DND-41 (cell line): Measurements from ENCODE around the gene OGDH.

Experiments used
- CTCF ChIP-seq: IDR thresholded peaks from 2 replicates; pipeline ENCODE4 v1.5.1; 2012; ENCODE audit warnings: borderline replicate concordance, low read length, moderate library complexity, mild to moderate bottlenecking; ENCODE audit not compliant: poor library complexity, severe bottlenecking; ENCODE audit errors: extremely low read depth
- EZH2 ChIP-seq: IDR thresholded peaks from 3 replicates; pipeline ENCODE4 v1.6.1; 2012; ENCODE audit warnings: borderline replicate concordance, low read depth, mild to moderate bottlenecking, moderate library complexity, low read length, inconsistent platforms; ENCODE audit not compliant: severe bottlenecking

- TF ChIP-seq CTCF, result no peak
- TF ChIP-seq EZH2, result no peak
These were observed 109.8 kb downstream of the OGDH start for GRCh38 chr7:44716205-44716604.
